GM06990 (cell line): ENCODE results near the gene TOGARAM1.

ENCODE experiments used
- DNase-seq: peaks from one replicate; pipeline ENCODE4 v3.0.0-alpha.2; 2011; ENCODE audit not compliant: insufficient read length; ENCODE audit errors: extremely low read depth
- H3K27me3 ChIP-seq: replicated peaks from 2 replicates; pipeline ENCODE4 v1.6.0; 2011; ENCODE audit warnings: low read length; ENCODE audit not compliant: control insufficient read depth, insufficient read depth
- H3K36me3 ChIP-seq: 2 replicates; pipeline ENCODE4 v1.5.1; 2011; ENCODE audit warnings: low read length; ENCODE audit not compliant: control insufficient read depth, insufficient read depth
- H3K4me3 ChIP-seq: replicated peaks from 2 replicates; pipeline ENCODE4 v1.5.1; 2011; ENCODE audit warnings: low read depth, mild to moderate bottlenecking, control low read depth, low read length
- CTCF ChIP-seq: IDR thresholded peaks from 2 replicates; pipeline ENCODE4 v1.5.1; 2011; ENCODE audit warnings: low read length, control low read depth, mild to moderate bottlenecking, inconsistent platforms; ENCODE audit not compliant: insufficient read depth, poor library complexity, severe bottlenecking

TOGARAM1 gene

GRCh38 chr14:44951051-44951450 is 10.9 kb upstream of the TOGARAM1 start:
- no peak for DNase-seq
- no peaks in the 10 kb centered on the region; the same call in none of the 2 replicates for H3K36me3 ChIP-seq
- H3K4me3 ChIP-seq, result no peak overlapping the region
- no peak for TF ChIP-seq CTCF
- no peaks in the 10 kb centered on the region for H3K27me3 ChIP-seq

- Histone ChIP-seq H3K36me3 (no peaks in the 10 kb centered on the region; the same call in none of the 2 replicates), H3K4me3 (no peak overlapping the region), H3K27me3 (no peaks in the 10 kb centered on the region)
- DNase-seq, result no peak
- no peak for TF ChIP-seq CTCF
Measured at GRCh38 chr14:44952391-44953110, 9.4 kb upstream of the TOGARAM1 start.

- TF ChIP-seq CTCF, result no peak
- Histone ChIP-seq H3K4me3 (no peak overlapping the region), H3K36me3 (no peaks in the 10 kb centered on the region; the same call in none of the 2 replicates), H3K27me3 (no peaks in the 10 kb centered on the region)
- DNase-seq, result no peak
Measured at GRCh38 chr14:44954750-44955149, 7.2 kb upstream of the TOGARAM1 start.

DNA sequence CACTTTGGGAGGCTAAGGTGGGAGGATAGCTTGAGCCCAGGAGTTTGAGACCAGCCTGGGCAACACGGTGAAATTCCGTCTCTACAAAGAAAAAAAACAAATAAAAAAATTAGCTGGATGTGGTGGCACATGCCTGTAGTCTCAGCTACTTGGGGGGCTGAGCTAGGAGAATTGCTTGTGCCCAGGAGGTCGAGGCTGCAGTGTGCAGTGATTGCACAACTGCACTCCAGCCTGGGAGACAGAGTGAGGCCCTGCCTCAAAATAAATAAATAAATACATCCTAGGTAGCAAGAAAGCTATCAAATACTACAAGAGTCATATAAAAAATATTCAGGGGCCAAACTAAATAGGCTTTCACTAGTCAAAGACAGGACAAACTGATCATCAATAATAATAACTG is 6.5 kb upstream of the TOGARAM1 start:
- Histone ChIP-seq H3K27me3 (no peaks in the 10 kb centered on the region), H3K36me3 (no peaks in the 10 kb centered on the region; the same call in none of the 2 replicates), H3K4me3 (no peak overlapping the region)
- TF ChIP-seq CTCF, result no peak
- DNase-seq, result no peak

DNA sequence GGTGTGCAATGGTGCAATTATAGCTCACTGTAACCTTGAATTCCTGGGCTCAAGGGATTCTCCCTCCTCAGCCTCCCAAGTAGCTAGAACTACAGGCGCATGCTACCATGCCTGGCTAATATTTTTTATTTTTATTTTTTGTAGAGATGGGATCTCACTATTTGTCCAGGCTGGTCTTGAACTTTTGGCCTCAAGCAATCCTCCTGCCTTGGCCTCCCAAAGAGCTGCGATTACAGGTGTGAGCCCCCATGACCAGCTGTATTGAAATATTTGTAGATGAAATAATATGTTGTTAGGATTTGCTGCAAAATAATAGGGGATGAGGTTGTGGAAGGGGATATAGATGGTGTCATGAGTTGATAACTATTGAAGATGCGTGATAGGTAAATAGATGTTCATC is 5.1 kb upstream of the TOGARAM1 start:
- Histone ChIP-seq H3K36me3 (no peaks in the 10 kb centered on the region; the same call in 1 of the 2 replicates), H3K27me3 (no peaks in the 10 kb centered on the region), H3K4me3 (no peak overlapping the region)
- TF ChIP-seq CTCF, result no peak
- no peak for DNase-seq
